ENCODE data around the gene PIGP. TPM values are rescaled to one million over a fixed set of nuclear protein-coding genes. Genes with fewer than 3 reads are reported as not detected.

PIGP gene
- total and polyA plus RNA-seq, 9 of the 15 experiments (the other 6 are each of a cell fraction or from before 2014, with no cell fraction given): 18.3 to 122 (median 35.6) TPM

GRCh38 chr21:37073417-37074196 is 736 bp upstream of the PIGP start:
- ChIA-PET CTCF (ENCODE audit: low intra/inter-chr PET ratio) (interaction anchor here (0.6 to 2.8 kb wide), 2 partner anchors 63 to 97 kb away, joined by 3 to 7 read pairs; no protein-coding TSS in a partner anchor), POLR2A (interaction anchor here (1.6 kb wide), 1 partner anchor 13 kb away, joined by 3 read pairs; no protein-coding TSS in a partner anchor)
- FAIRE-seq (no peak), DNase-seq (ENCODE audit: extremely low read depth in 1 of 4, low spot score in 3 of 4) (peak; percentile 51 to 73 (median 58)), ATAC-seq (peak; percentile 61)
- Histone ChIP-seq H3K9me1 (ENCODE audit: control insufficient read depth, insufficient read depth, low read length) (no peaks in the 10 kb centered on the region), H2AFZ (ENCODE audit: low read depth, low read length) (peak overlapping the region; percentile 88), H3K79me2 (ENCODE audit: control insufficient read depth, insufficient read depth, low read length) (peaks cover 69% of the 10 kb centered on the region), H3K27ac (ENCODE audit: extremely low read depth, low read depth, low read length) (peak overlapping the region; percentile 85), H3K9ac (ENCODE audit: insufficient read depth in 1 of 2, low read depth in 2 of 2, low read length in 2 of 2) (peak overlapping the region; percentile 82 to 99), H3K36me3 (ENCODE audit: control insufficient read depth, insufficient read depth, low read length) (peaks cover 17% of the 10 kb centered on the region; the same call in 2 of the 3 replicates), H3K4me2 (ENCODE audit: insufficient read depth, low read length) (peak overlapping the region; percentile 92), H3K4me3 (peak overlapping the region; percentile 69), H3K9me3 (replicated peaks; ENCODE audit: control insufficient read depth, insufficient read depth, low read depth, low read length) (no peaks in the 10 kb centered on the region), H4K20me1 (replicated peaks; ENCODE audit: control insufficient read depth, insufficient read depth, low read length) (peaks cover 10% of the 10 kb centered on the region; the same call in 1 of the 2 replicates), H3K27me3 (ENCODE audit: control insufficient read depth in 2 of 2, insufficient read depth in 2 of 2, low read length in 2 of 2) (no peaks in the 10 kb centered on the region), H3K4me1 (replicated peaks in 1 of 2; ENCODE audit: control insufficient read depth in 2 of 2, insufficient read depth in 2 of 2, low read length in 2 of 2) (peaks cover 15 to 26% of the 10 kb centered on the region in 2 experiments; a peak in 4 of 5 replicates)
- no TSS peak for BruUV-seq (replicated peaks)
- intact Hi-C loops (cut with micrococcal nuclease) (no loop called here), in situ Hi-C loops (cut with MboI) (no loop called here)
- WGBS (ENCODE audit: insufficient coverage, low coverage, missing lambda C conversion rate): under 1% methylated on average over 70 of the region's 70 CpGs
- no peak for TF ChIP-seq DLX4 (CRISPR knock-in tag; IDR thresholded peaks at IDR 0.05)
- peak; percentile 88 for TF ChIP-seq THAP7 (CRISPR knock-in tag; IDR thresholded peaks at IDR 0.05)
- no peak; a peak in 1 of 4 replicates for TF ChIP-seq MLLT1 (IDR thresholded peaks at IDR 0.05)
- no peak; the same call in 1 of the 2 replicates for TF ChIP-seq ZNF644 (tag; IDR thresholded peaks at IDR 0.05; ENCODE audit: low read depth)
- TF ChIP-seq CBX1 (IDR thresholded peaks at IDR 0.05; ENCODE audit: low read depth): no peak; the same call in 1 of the 2 replicates
- no peak for TF ChIP-seq ZNF165 (CRISPR knock-in tag; IDR thresholded peaks at IDR 0.05; ENCODE audit: borderline replicate concordance)
- no peak for TF ChIP-seq SMAD2 (IDR thresholded peaks at IDR 0.05; ENCODE audit: low read depth, low read length)
- TF ChIP-seq ATF6 (CRISPR knock-in tag; IDR thresholded peaks at IDR 0.05): no peak
- TF ChIP-seq KDM1A (IDR thresholded peaks at IDR 0.05): no peak
- no peak for TF ChIP-seq CREBBP (IDR thresholded peaks at IDR 0.05; ENCODE audit: low read depth, low read length)
- no peak for TF ChIP-seq PTTG1 (tag; IDR thresholded peaks at IDR 0.05; ENCODE audit: low read depth)
- TF ChIP-seq SMAD4 (CRISPR knock-in tag; conservative IDR thresholded peaks at IDR 0.05): peak; percentile 96
- no peak for TF ChIP-seq CC2D1A (IDR thresholded peaks at IDR 0.05)
- no peak for TF ChIP-seq NFXL1 (CRISPR knock-in tag; IDR thresholded peaks at IDR 0.05)

Measured in K562 (cell line).